GM19328 (cell line): Measurements from ENCODE around the gene MAP3K2.

Experiments
- ATAC-seq: cut with Tn5 transposase; IDR thresholded peaks from one replicate; pipeline ENCODE4 v1.9.1; 2021; ENCODE audit warnings: mild to moderate bottlenecking, moderate library complexity; ENCODE audit not compliant: unreplicated experiment

MAP3K2 gene

GRCh38 chr2:127309468-127309867 lies 78.3 kb downstream of the MAP3K2 start:
- no peak for ATAC-seq

GRCh38 chr2:127308586-127309138 lies 79.1 kb downstream of the MAP3K2 start:
- ATAC-seq: no peak

GRCh38 chr2:127305990-127306585 lies 81.7 kb downstream of the MAP3K2 start:
- ATAC-seq: no peak

- no peak for ATAC-seq
Observed at GRCh38 chr2:127302168-127302567, 85.6 kb downstream of the MAP3K2 start.

- ATAC-seq: peak; percentile 97
Observed at GRCh38 chr2:127293748-127294562, 93.8 kb downstream of the MAP3K2 start, which contains the start of gene ERCC3. Gene ERCC3, minus strand, starts transcription at chr2:127294144. Its CDS starts 63 bp downstream, at chr2:127294081.

GRCh38 chr2:127293386-127293747 lies 94.4 kb downstream of the MAP3K2 start:
- ATAC-seq: no peak

GRCh38 chr2:127288274-127288673 lies 99.5 kb downstream of the MAP3K2 start:
- ATAC-seq: no peak

GRCh38 chr2:127283275-127283674 lies 104.5 kb downstream of the MAP3K2 start:
- no peak for ATAC-seq

- ATAC-seq: no peak
Observed at GRCh38 chr2:127280693-127281092, 107.1 kb downstream of the MAP3K2 start.

GRCh38 chr2:127279781-127280180 lies 108.0 kb downstream of the MAP3K2 start:
- no peak for ATAC-seq

- no peak for ATAC-seq
Observed at GRCh38 chr2:127278959-127279358, 108.8 kb downstream of the MAP3K2 start.

- peak; percentile 63 for ATAC-seq
Observed at GRCh38 chr2:127277028-127277427, 110.7 kb downstream of the MAP3K2 start.

GRCh38 chr2:127275789-127276188 lies 112.0 kb downstream of the MAP3K2 start:
- ATAC-seq: no peak

- ATAC-seq: no peak
Observed at GRCh38 chr2:127275356-127275755, 112.4 kb downstream of the MAP3K2 start.

- no peak for ATAC-seq
Observed at GRCh38 chr2:127270663-127271062, 117.1 kb downstream of the MAP3K2 start.

GRCh38 chr2:127261804-127262406 lies 125.9 kb downstream of the MAP3K2 start:
- ATAC-seq: no peak

- ATAC-seq: no peak
Observed at GRCh38 chr2:127259355-127259754, 128.4 kb downstream of the MAP3K2 start.

GRCh38 chr2:127256866-127257265 lies 130.9 kb downstream of the MAP3K2 start:
- no peak for ATAC-seq

- no peak for ATAC-seq
Observed at GRCh38 chr2:127256381-127256780, 131.4 kb downstream of the MAP3K2 start.

- ATAC-seq: no peak
Observed at GRCh38 chr2:127255721-127256120, 132.1 kb downstream of the MAP3K2 start.

- ATAC-seq: no peak
Observed at GRCh38 chr2:127255146-127255545, 132.6 kb downstream of the MAP3K2 start.
